Stimulated activated CD4-positive, alpha-beta T cell treated with anti-CD3 and anti-CD28 coated beads, TNF-alpha, amount 100 ng/mL, for 1 hour (primary cell): ENCODE results near the gene SLC16A12.

Experiments
- DNase-seq, 3 donors: peaks; one replicate each; pipeline ENCODE4 v3.0.0-alpha.2; 2020; ENCODE audit warnings: low read depth in 3 of 3, low spot score in 1 of 3

The SLC16A12 gene

GRCh38 chr10:89515031-89515841, 20.2 kb downstream of the SLC16A12 start:
- DNase-seq: no peak

- DNase-seq: no peak
These were observed 22.2 kb downstream of the SLC16A12 start for GRCh38 chr10:89513206-89513605.

- no peak for DNase-seq
These were observed 29.6 kb downstream of the SLC16A12 start for GRCh38 chr10:89505640-89506275.

DNA sequence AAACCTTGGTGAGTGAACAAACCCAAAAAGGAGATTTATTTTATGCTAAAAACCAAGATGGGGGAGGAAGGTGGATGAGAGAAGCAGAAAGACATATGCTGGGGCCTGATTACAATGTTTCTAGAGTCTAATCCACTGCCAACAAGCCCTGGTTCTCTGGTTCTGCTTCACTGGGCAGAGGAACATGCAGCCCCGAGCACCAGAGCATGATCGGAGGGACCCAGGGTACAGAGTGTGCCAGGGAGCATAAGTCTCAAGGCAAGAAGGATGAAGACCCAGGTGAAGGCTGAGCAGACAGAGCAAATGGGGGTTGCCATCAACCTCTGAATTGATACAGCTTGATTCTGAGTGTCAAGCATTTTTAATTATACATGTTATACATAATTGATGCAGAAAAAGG, 30.7 kb downstream of the SLC16A12 start:
- DNase-seq: no peak

DNA sequence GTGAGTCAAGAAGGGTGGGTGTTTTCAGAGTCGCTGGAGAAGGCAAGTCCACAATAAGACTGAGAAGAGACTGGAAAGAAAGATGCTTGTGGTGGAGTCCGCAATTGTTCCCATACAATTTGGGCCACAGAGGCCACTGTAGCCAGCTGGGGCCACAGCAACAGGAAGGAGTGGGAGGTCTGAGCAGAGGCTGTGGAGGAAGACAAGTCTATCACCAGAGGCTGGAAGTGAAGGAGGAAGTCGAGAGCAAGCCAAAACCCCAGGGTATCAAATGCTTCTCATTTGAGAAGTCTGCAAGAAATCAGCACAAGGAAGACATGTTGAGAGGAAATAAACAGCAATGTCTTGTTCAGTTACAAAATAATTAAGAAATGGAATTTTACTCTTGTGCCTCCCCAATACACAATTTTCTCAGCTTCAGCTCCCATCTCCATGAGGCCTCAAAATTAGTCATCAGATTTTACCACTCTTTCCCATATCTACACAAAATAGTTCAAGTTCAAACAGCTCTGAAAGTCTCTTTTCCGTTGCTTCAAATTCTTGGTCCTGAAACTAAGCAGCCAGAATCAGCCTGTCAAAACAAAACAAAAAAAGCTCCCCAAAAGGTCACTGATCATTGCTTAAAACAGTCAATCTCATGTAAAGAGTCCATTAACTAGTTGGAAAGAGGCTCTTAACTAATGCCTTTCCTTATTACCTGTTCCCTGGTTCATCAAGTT, 31.6 kb downstream of the SLC16A12 start:
- DNase-seq: no peak

- no peak for DNase-seq
These were observed 32.2 kb downstream of the SLC16A12 start for GRCh38 chr10:89503151-89503550.

- DNase-seq: no peak
These were observed 32.8 kb downstream of the SLC16A12 start for GRCh38 chr10:89502549-89502948.

GRCh38 chr10:89494575-89494974, 40.8 kb downstream of the SLC16A12 start:
- no peak for DNase-seq

DNA sequence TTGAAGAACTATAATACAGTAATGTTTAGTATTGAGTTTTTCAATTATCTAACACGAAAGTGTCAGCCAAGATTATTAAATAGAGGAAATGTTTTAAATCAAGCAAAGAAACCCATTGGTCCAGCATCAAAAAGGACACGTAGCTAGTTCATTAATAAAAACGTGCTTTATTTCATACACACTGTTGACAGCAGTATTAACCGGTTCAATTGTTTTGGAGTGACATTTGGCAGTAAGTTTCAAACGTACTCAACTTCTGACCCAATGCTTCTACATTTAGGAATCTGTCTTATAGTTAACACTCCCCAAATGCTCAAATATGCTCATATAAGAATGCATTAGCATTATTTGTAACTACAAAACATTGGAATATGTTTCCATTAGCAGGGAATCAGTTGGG, 41.3 kb downstream of the SLC16A12 start:
- DNase-seq: no peak

DNA sequence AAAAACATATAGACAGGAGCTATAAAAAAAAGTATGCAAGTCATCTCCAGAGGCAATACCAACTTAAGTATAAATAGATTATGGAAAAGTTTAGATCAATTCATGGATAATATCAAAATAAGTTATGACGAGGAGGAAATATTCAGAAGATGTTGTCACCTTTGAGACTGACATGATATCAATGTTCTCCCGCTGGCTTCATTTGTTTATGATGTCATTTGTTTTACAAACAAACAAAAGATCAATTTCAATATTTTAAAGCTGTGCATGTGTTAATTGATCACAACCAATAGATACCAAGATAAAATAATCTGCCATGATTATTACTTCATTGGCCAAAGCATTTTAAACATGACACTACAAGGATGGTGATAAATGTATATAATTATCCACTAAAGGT, 43.5 kb downstream of the SLC16A12 start:
- no peak for DNase-seq

DNA sequence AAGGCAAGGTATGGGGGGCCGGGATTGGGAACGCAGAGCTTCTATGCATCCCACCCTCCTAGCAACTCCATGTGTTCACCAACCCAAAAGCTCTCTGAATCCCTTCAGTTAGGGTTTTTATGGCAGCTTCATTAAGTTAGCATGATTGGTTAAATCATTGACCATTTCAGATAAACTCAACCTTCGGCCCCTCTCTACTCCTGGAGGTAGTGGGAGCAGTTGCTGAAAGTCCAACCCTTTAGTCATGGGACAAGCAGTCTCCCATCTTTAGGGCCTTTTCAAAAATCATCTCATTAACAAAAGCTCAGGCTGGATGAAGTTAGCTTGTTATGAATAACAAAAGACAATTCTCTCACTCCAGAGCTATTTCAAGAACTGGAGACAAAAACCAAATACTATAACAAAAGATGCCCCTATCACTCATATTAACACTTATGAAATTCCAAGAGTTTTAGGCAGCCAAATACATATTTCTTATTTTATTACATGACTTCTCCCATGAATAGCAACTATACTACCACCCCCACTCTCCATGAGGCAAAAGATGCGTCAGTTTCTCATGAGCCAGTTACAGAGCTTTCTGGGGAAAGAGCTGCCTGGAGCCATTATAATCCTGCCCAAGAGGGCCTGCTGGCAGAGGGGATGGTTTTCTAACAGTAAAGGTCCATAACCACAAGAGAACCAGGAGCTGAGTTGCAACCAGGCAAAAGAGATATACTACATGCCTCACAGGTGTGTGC, 44.6 kb downstream of the SLC16A12 start:
- DNase-seq: no peak

DNA sequence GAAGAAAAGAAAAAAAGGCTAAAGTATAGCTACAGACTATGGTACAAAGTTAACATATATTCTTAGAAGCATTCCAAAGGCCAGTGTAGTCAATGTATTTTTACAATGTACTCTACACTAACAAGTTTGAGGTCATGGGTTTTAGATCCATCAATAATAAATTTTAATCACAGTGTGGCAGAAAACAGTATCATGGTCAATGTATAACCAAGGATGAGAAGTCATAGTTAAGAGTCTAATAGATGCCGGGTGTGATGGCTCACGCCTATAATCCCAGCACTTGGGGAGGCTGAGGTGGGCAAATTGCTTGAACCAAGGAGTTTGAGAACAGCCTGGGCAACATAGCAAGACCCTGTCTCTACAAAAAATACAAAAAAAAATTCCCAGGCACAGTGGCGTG, 53.1 kb downstream of the SLC16A12 start:
- no peak for DNase-seq

- no peak for DNase-seq
These were observed 53.7 kb downstream of the SLC16A12 start for GRCh38 chr10:89481662-89482061.

- DNase-seq: no peak
These were observed 55.5 kb downstream of the SLC16A12 start for GRCh38 chr10:89479771-89480446.

- DNase-seq: no peak
These were observed 56.4 kb downstream of the SLC16A12 start for GRCh38 chr10:89478739-89479654.

DNA sequence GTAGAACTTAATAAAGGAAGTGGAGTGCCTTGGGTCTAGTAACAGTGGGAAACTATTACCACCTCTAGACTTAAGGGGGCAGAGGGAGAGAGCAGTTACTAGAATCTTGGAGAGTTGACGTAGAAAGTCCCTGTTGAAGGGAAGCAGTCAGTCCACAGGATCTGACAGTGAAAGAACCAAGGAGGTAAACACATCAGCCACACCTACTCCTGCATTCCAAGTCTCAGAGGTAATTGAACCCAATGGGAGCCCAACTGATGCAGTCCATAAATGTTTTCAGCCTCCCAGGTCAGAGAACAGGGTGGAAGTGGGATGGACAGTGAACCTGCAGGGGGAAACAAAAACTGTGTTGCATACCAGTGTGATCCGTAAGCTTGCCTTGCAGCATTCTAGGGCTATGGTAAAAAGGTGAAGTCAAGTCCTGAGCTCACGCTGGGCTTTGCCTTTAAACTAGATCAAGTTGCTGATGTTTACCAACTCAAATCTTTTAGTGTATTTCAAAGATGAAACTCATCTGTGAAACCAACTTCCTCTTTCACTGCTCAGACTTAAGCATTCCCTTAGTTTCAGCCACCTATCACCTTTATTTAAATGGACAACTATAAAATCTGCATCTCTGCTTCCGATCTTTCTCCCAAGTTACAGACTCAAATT, 57.2 kb downstream of the SLC16A12 start:
- DNase-seq: no peak

DNA sequence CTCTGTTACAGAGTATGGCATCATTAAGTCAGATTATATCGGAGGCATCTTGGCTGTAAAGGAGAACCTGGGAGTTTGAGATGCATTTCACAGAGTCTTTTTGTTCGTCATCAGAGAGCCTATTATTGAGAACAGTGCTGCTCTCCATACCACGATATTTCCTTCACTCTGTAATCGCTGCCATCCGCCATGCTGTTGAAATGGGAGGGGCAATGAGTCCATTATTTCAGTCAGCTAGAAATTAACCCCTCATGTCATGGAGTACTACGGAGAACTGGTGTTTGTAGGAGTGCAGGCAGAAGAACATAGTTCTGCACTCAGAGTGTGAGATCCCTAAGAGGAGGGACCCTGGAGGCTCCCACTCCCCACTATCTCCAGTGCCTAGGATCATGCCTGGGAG, 59.2 kb downstream of the SLC16A12 start:
- no peak for DNase-seq

- no peak for DNase-seq
These were observed 59.8 kb downstream of the SLC16A12 start for GRCh38 chr10:89475591-89475998.

GRCh38 chr10:89475125-89475524, 60.3 kb downstream of the SLC16A12 start:
- no peak for DNase-seq
